ENCODE measurements around the gene MANBA.

MANBA gene

GRCh38 chr4:102641793-102642192, 119.0 kb downstream of the MANBA start:
- Histone ChIP-seq H3K23ac (ENCODE audit: low read length in 2 of 2) (no peak overlapping the region), H3K27me3 (ENCODE audit: control insufficient read depth in 1 of 2, insufficient read depth in 1 of 2, low read length in 2 of 2) (no peaks in the 10 kb centered on the region), H2BK5ac (ENCODE audit: low read depth, low read length, poor library complexity, severe bottlenecking) (no peak overlapping the region), H3K79me1 (replicated peaks; ENCODE audit: low read length, poor library complexity, severe bottlenecking) (no peaks in the 10 kb centered on the region), H3K9me3 (ENCODE audit: control insufficient read depth, low read length) (no peaks in the 10 kb centered on the region), H3K18ac (ENCODE audit: low read depth in 1 of 2, low read length in 2 of 2) (no peak overlapping the region), H2BK120ac (ENCODE audit: low read depth, low read length) (no peak overlapping the region), H3K9ac (ENCODE audit: low read length) (peak overlapping the region; percentile 79), H2BK12ac (ENCODE audit: low read length in 2 of 2) (no peak overlapping the region), H3K36me3 (ENCODE audit: control insufficient read depth in 1 of 2, insufficient read depth in 2 of 2, low read depth in 1 of 2, low read length in 2 of 2) (peaks cover 3 to 34% of the 10 kb centered on the region in 2 experiments), H3K4me1 (ENCODE audit: control insufficient read depth, insufficient read depth, low read depth, low read length) (peaks cover 1% of the 10 kb centered on the region), H3K4me2 (ENCODE audit: low read length, poor library complexity, severe bottlenecking) (no peak overlapping the region), H2AFZ (ENCODE audit: low read depth, low read length) (no peak overlapping the region), H4K91ac (ENCODE audit: low read length) (no peak overlapping the region), H4K8ac (ENCODE audit: low read length) (no peak overlapping the region), H3K14ac (ENCODE audit: low read length in 2 of 2) (no peak overlapping the region), H3K27ac (ENCODE audit: low read length, poor library complexity, severe bottlenecking) (no peak overlapping the region), H3K4ac (ENCODE audit: low read depth in 1 of 2, low read length in 2 of 2) (no peak overlapping the region), H2AK5ac (ENCODE audit: low read length, severe bottlenecking) (no peak overlapping the region), H2BK15ac (ENCODE audit: low read depth, poor library complexity, severe bottlenecking) (no peak overlapping the region), H3K4me3 (ENCODE audit: insufficient read depth in 1 of 2, low read depth in 1 of 2, low read length in 2 of 2) (peak overlapping the region in 1 of 2 experiments; percentile 60)
- DNase-seq, result no peak

- Histone ChIP-seq H2AFZ (ENCODE audit: low read depth, low read length) (no peak overlapping the region), H3K14ac (ENCODE audit: low read length in 2 of 2) (no peak overlapping the region), H3K79me1 (replicated peaks; ENCODE audit: low read length, poor library complexity, severe bottlenecking) (no peaks in the 10 kb centered on the region), H3K18ac (ENCODE audit: low read depth in 1 of 2, low read length in 2 of 2) (no peak overlapping the region), H3K36me3 (ENCODE audit: control insufficient read depth in 1 of 2, insufficient read depth in 2 of 2, low read depth in 1 of 2, low read length in 2 of 2) (peaks cover 5 to 34% of the 10 kb centered on the region in 2 experiments), H3K4me3 (ENCODE audit: insufficient read depth in 1 of 2, low read depth in 1 of 2, low read length in 2 of 2) (peak overlapping the region in 1 of 2 experiments; percentile 6), H2BK15ac (ENCODE audit: low read depth, poor library complexity, severe bottlenecking) (no peak overlapping the region), H2BK12ac (ENCODE audit: low read length in 2 of 2) (no peak overlapping the region), H2AK5ac (ENCODE audit: low read length, severe bottlenecking) (no peak overlapping the region), H3K4me1 (ENCODE audit: control insufficient read depth, insufficient read depth, low read depth, low read length) (peaks cover 1% of the 10 kb centered on the region), H3K9ac (ENCODE audit: low read length) (no peak overlapping the region), H2BK5ac (ENCODE audit: low read depth, low read length, poor library complexity, severe bottlenecking) (no peak overlapping the region), H3K4me2 (ENCODE audit: low read length, poor library complexity, severe bottlenecking) (no peak overlapping the region), H4K91ac (ENCODE audit: low read length) (no peak overlapping the region), H3K4ac (ENCODE audit: low read depth in 1 of 2, low read length in 2 of 2) (no peak overlapping the region), H4K8ac (ENCODE audit: low read length) (no peak overlapping the region), H3K23ac (ENCODE audit: low read length in 2 of 2) (no peak overlapping the region), H2BK120ac (ENCODE audit: low read depth, low read length) (no peak overlapping the region), H3K27me3 (ENCODE audit: control insufficient read depth in 1 of 2, insufficient read depth in 1 of 2, low read length in 2 of 2) (no peaks in the 10 kb centered on the region), H3K27ac (ENCODE audit: low read length, poor library complexity, severe bottlenecking) (no peak overlapping the region), H3K9me3 (ENCODE audit: control insufficient read depth, low read length) (no peaks in the 10 kb centered on the region)
- DNase-seq, result peak; percentile 30
- 66% methylated on average over 4 of the region's 4 CpGs for WGBS
Observed at GRCh38 chr4:102640669-102641068, 120.1 kb downstream of the MANBA start.

GRCh38 chr4:102639598-102639997, 121.2 kb downstream of the MANBA start:
- Histone ChIP-seq H3K27ac (ENCODE audit: low read length, poor library complexity, severe bottlenecking) (no peak overlapping the region), H3K18ac (ENCODE audit: low read depth in 1 of 2, low read length in 2 of 2) (no peak overlapping the region), H4K8ac (ENCODE audit: low read length) (no peak overlapping the region), H3K4ac (ENCODE audit: low read depth in 1 of 2, low read length in 2 of 2) (no peak overlapping the region), H3K36me3 (ENCODE audit: control insufficient read depth in 1 of 2, insufficient read depth in 2 of 2, low read depth in 1 of 2, low read length in 2 of 2) (peaks cover 8 to 43% of the 10 kb centered on the region in 2 experiments), H3K4me1 (ENCODE audit: control insufficient read depth, insufficient read depth, low read depth, low read length) (peaks cover 1% of the 10 kb centered on the region), H3K9ac (ENCODE audit: low read length) (no peak overlapping the region), H3K23ac (ENCODE audit: low read length in 2 of 2) (no peak overlapping the region), H4K91ac (ENCODE audit: low read length) (no peak overlapping the region), H2BK12ac (ENCODE audit: low read length in 2 of 2) (no peak overlapping the region), H3K9me3 (ENCODE audit: control insufficient read depth, low read length) (no peaks in the 10 kb centered on the region), H2BK5ac (ENCODE audit: low read depth, low read length, poor library complexity, severe bottlenecking) (no peak overlapping the region), H3K27me3 (ENCODE audit: control insufficient read depth in 1 of 2, insufficient read depth in 1 of 2, low read length in 2 of 2) (no peaks in the 10 kb centered on the region), H2BK120ac (ENCODE audit: low read depth, low read length) (no peak overlapping the region), H3K4me3 (ENCODE audit: insufficient read depth in 1 of 2, low read depth in 1 of 2, low read length in 2 of 2) (no peak overlapping the region), H2BK15ac (ENCODE audit: low read depth, poor library complexity, severe bottlenecking) (no peak overlapping the region), H3K14ac (ENCODE audit: low read length in 2 of 2) (peak overlapping the region in 1 of 2 experiments; percentile 12), H3K79me1 (replicated peaks; ENCODE audit: low read length, poor library complexity, severe bottlenecking) (no peaks in the 10 kb centered on the region), H2AK5ac (ENCODE audit: low read length, severe bottlenecking) (no peak overlapping the region), H2AFZ (ENCODE audit: low read depth, low read length) (no peak overlapping the region), H3K4me2 (ENCODE audit: low read length, poor library complexity, severe bottlenecking) (no peak overlapping the region)
- DNase-seq, result no peak
- 97% methylated on average over 7 of the region's 7 CpGs for WGBS

- no peak overlapping the region for H2AFZ ChIP-seq (ENCODE audit: low read depth, low read length)
- H3K4me2 ChIP-seq (ENCODE audit: low read length, poor library complexity, severe bottlenecking), result no peak overlapping the region
- H2BK120ac ChIP-seq (ENCODE audit: low read depth, low read length), result no peak overlapping the region
- no peak overlapping the region for H3K9ac ChIP-seq (ENCODE audit: low read length)
- no peaks in the 10 kb centered on the region for H3K79me1 ChIP-seq (replicated peaks; ENCODE audit: low read length, poor library complexity, severe bottlenecking)
- no peak overlapping the region for H3K23ac ChIP-seq (ENCODE audit: low read length in 2 of 2)
- H3K27me3 ChIP-seq (ENCODE audit: control insufficient read depth in 1 of 2, insufficient read depth in 1 of 2, low read length in 2 of 2), result no peaks in the 10 kb centered on the region
- H2BK12ac ChIP-seq (ENCODE audit: low read length in 2 of 2), result no peak overlapping the region
- H3K36me3 ChIP-seq (ENCODE audit: control insufficient read depth in 1 of 2, insufficient read depth in 2 of 2, low read depth in 1 of 2, low read length in 2 of 2), result peaks cover 9 to 49% of the 10 kb centered on the region in 2 experiments
- no peaks in the 10 kb centered on the region for H3K9me3 ChIP-seq (ENCODE audit: control insufficient read depth, low read length)
- no peak overlapping the region for H2BK15ac ChIP-seq (ENCODE audit: low read depth, poor library complexity, severe bottlenecking)
- no peak overlapping the region for H4K91ac ChIP-seq (ENCODE audit: low read length)
- no peak overlapping the region for H4K8ac ChIP-seq (ENCODE audit: low read length)
- no peak overlapping the region for H2BK5ac ChIP-seq (ENCODE audit: low read depth, low read length, poor library complexity, severe bottlenecking)
- H3K4ac ChIP-seq (ENCODE audit: low read depth in 1 of 2, low read length in 2 of 2), result no peak overlapping the region
- no peak for DNase-seq
- no peak overlapping the region for H3K14ac ChIP-seq (ENCODE audit: low read length in 2 of 2)
- no peak overlapping the region for H3K4me3 ChIP-seq (ENCODE audit: insufficient read depth in 1 of 2, low read depth in 1 of 2, low read length in 2 of 2)
- no peak overlapping the region for H2AK5ac ChIP-seq (ENCODE audit: low read length, severe bottlenecking)
- no CpG with 5 or more reads among the region's 1 CpG for WGBS
- H3K4me1 ChIP-seq (ENCODE audit: control insufficient read depth, insufficient read depth, low read depth, low read length), result peaks cover 1% of the 10 kb centered on the region
- no peak overlapping the region for H3K18ac ChIP-seq (ENCODE audit: low read depth in 1 of 2, low read length in 2 of 2)
- H3K27ac ChIP-seq (ENCODE audit: low read length, poor library complexity, severe bottlenecking), result no peak overlapping the region
Observed at GRCh38 chr4:102638621-102639020, 122.1 kb downstream of the MANBA start.
